KMS-11 (cell line): ENCODE data around the gene IGFL2.

ENCODE experiments used
- H2AFZ ChIP-seq: fragments of 200-600 bp; sonication (generic); 2 replicates; pipeline ENCODE4 v1.6.1; 2016; ENCODE audit warnings: antibody characterized with exemption, mixed run types, low read depth
- H3K27ac ChIP-seq: fragments of 200-600 bp; sonication (generic); 2 replicates; pipeline ENCODE4 v1.6.1; 2016; ENCODE audit warnings: mild to moderate bottlenecking, mixed run types
- H3K27me3 ChIP-seq: fragments of 200-600 bp; sonication (generic); 2 replicates; pipeline ENCODE4 v1.6.1; 2017; ENCODE audit warnings: mild to moderate bottlenecking, low read depth, mixed run types, moderate library complexity; ENCODE audit not compliant: insufficient read depth
- H3K36me3 ChIP-seq: fragments of 200-600 bp; sonication (generic); 2 replicates; pipeline ENCODE4 v1.6.1; 2017; ENCODE audit warnings: mild to moderate bottlenecking, mixed run types; ENCODE audit not compliant: insufficient read depth
- H3K4me1 ChIP-seq: fragments of 200-600 bp; sonication (generic); 2 replicates; pipeline ENCODE4 v1.6.1; 2016; ENCODE audit warnings: mild to moderate bottlenecking, low read depth, mixed run types; ENCODE audit not compliant: poor library complexity, severe bottlenecking
- H3K4me2 ChIP-seq: fragments of 200-600 bp; sonication (generic); 2 replicates; pipeline ENCODE4 v1.7.0; 2016; ENCODE audit warnings: mild to moderate bottlenecking, mixed run types
- H3K4me3 ChIP-seq: fragments of 200-600 bp; sonication (generic); IDR thresholded peaks from 2 replicates; pipeline ENCODE4 v1.6.1; 2017; ENCODE audit warnings: low read depth, low read length, mixed read lengths; ENCODE audit not compliant: insufficient read depth
- H3K79me2 ChIP-seq: fragments of 200-600 bp; sonication (generic); 2 replicates; pipeline ENCODE4 v1.6.1; 2016; ENCODE audit warnings: low read depth, mixed run types; ENCODE audit not compliant: insufficient read depth
- H3K9ac ChIP-seq: fragments of 200-600 bp; sonication (generic); 2 replicates; pipeline ENCODE4 v1.6.1; 2016; ENCODE audit warnings: mild to moderate bottlenecking, mixed run types
- H4K20me1 ChIP-seq: fragments of 200-600 bp; sonication (generic); 2 replicates; pipeline ENCODE4 v1.6.1; 2016; ENCODE audit warnings: mild to moderate bottlenecking, mixed run types; ENCODE audit not compliant: insufficient read depth
- TF ChIP-seq, protein P1 (sequence below): fragments of 200-600 bp; sonication (generic); conservative IDR thresholded peaks from 2 replicates; pipeline ENCODE4 v1.6.1; 2017; ENCODE audit warnings: low read depth, mild to moderate bottlenecking, antibody characterized with exemption, low read length, moderate library complexity, mixed read lengths

Gene IGFL2

DNA sequence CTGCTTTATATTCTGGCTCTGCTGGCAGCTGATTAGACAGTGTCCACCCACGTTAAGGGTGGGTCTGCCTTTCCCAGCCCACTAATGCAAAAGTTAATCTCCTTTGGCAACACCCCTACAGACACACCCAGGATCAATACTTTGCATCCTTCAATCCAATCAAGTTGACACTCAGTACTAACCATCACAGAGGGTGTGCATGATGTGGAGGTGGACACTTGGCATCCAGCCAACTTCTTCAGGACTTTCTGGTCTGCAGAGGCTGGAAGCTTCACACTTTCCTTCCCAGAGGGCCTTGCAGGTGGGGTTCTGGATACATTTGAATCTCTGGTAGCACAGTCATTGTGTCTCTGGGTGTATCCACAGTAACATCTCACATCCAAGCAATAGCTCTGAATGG lies 62.6 kb downstream of the IGFL2 start:
- Histone ChIP-seq H3K27ac (no peak overlapping the region), H4K20me1 (no peaks in the 10 kb centered on the region), H3K4me3 (no peak overlapping the region), H3K4me2 (no peak overlapping the region), H2AFZ (no peak overlapping the region), H3K9ac (no peak overlapping the region), H3K36me3 (no peaks in the 10 kb centered on the region), H3K79me2 (no peaks in the 10 kb centered on the region), H3K4me1 (no peaks in the 10 kb centered on the region), H3K27me3 (peaks cover 69% of the 10 kb centered on the region)
- TF ChIP-seq, protein P1, sequence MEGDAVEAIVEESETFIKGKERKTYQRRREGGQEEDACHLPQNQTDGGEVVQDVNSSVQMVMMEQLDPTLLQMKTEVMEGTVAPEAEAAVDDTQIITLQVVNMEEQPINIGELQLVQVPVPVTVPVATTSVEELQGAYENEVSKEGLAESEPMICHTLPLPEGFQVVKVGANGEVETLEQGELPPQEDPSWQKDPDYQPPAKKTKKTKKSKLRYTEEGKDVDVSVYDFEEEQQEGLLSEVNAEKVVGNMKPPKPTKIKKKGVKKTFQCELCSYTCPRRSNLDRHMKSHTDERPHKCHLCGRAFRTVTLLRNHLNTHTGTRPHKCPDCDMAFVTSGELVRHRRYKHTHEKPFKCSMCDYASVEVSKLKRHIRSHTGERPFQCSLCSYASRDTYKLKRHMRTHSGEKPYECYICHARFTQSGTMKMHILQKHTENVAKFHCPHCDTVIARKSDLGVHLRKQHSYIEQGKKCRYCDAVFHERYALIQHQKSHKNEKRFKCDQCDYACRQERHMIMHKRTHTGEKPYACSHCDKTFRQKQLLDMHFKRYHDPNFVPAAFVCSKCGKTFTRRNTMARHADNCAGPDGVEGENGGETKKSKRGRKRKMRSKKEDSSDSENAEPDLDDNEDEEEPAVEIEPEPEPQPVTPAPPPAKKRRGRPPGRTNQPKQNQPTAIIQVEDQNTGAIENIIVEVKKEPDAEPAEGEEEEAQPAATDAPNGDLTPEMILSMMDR, result no peak
